ENCODE data around the gene YES1. TPM values are rescaled to one million over a fixed set of nuclear protein-coding genes. Genes with fewer than 3 reads are reported as not detected.

The YES1 gene
- total and polyA plus RNA-seq, 2 donors (not counting 3 experiments of a cell fraction or from before 2014, with no cell fraction given), result 16.5 to 92.3 TPM

GRCh38 chr18:685438-685837 lies 126.6 kb downstream of the YES1 start:
- no peak overlapping the region for H3K4me3 ChIP-seq (replicated peaks in 1 of 3; ENCODE audit: insufficient read depth in 1 of 3, low read depth in 1 of 3, low read length in 3 of 3)
- POLR2A ChIA-PET, result no interaction called here
- H3K4me1 ChIP-seq (ENCODE audit: control insufficient read depth, extremely low read depth, insufficient read depth, low read length), result no peaks in the 10 kb centered on the region
- FAIRE-seq, result no peak
- no peak overlapping the region for H2AFZ ChIP-seq (ENCODE audit: low read depth, low read length)
- H3K9ac ChIP-seq (replicated peaks; ENCODE audit: extremely low read depth, insufficient read depth, low read length), result no peak overlapping the region
- CTCF ChIA-PET, result interaction anchor here (1.0 to 1.3 kb wide), 2 partner anchors 18 to 145 kb away, joined by 4 read pairs; no protein-coding TSS in a partner anchor
- no peaks in the 10 kb centered on the region for H3K9me1 ChIP-seq (replicated peaks; ENCODE audit: control insufficient read depth, extremely low read depth, insufficient read depth, low read length)
- dilution Hi-C loops (cut with MboI; ENCODE audit: extremely low pct_ligation_motif_present, low sequenced_read_pairs) (no loop called here), intact Hi-C loops (cut with micrococcal nuclease) (no loop called here)
- DNase-seq (ENCODE audit: low read depth, low spot score), result no peak
- no peak overlapping the region for H3K27ac ChIP-seq (ENCODE audit: insufficient read depth, low read depth, low read length)
- H3K36me3 ChIP-seq (ENCODE audit: control insufficient read depth in 2 of 2, extremely low read depth in 1 of 2, insufficient read depth in 2 of 2, low read length in 2 of 2), result peaks cover 3 to 5% of the 10 kb centered on the region in 2 experiments
- H3K9me3 ChIP-seq (replicated peaks; ENCODE audit: control insufficient read depth, insufficient read depth, low read length), result no peaks in the 10 kb centered on the region
- no TSS peak for BruUV-seq (replicated peaks)
- no peaks in the 10 kb centered on the region for H4K20me1 ChIP-seq (replicated peaks; ENCODE audit: control insufficient read depth, extremely low read depth, insufficient read depth, low read length)
- H3K4me2 ChIP-seq (ENCODE audit: insufficient read depth, low read length), result no peak overlapping the region
- TF ChIP-seq GATA2 (IDR thresholded peaks at IDR 0.05; ENCODE audit: insufficient read depth, insufficient read length, low read depth, low read length) (no peak), JUN (IDR thresholded peaks at IDR 0.05; ENCODE audit: borderline replicate concordance, insufficient read depth, insufficient read length, low read depth) (no peak), MAX (IDR thresholded peaks at IDR 0.05; ENCODE audit: insufficient read depth, insufficient read length) (no peak), POLR2A (IDR thresholded peaks at IDR 0.05; ENCODE audit: low read depth, low read length) (no peak), CTCF (IDR thresholded peaks at IDR 0.05; ENCODE audit: extremely low read depth in 1 of 2, insufficient read depth in 1 of 2, low read depth in 1 of 2, low read length in 2 of 2) (no peak), POLR2AphosphoS5 (IDR thresholded peaks at IDR 0.05; ENCODE audit: insufficient read depth, low read depth, low read length) (no peak), MYC (IDR thresholded peaks at IDR 0.05; ENCODE audit: low read depth, low read length) (no peak)
- no peaks in the 10 kb centered on the region for H3K79me2 ChIP-seq (ENCODE audit: control insufficient read depth, insufficient read depth, low read length)
- H3K27me3 ChIP-seq (ENCODE audit: control insufficient read depth in 2 of 2, insufficient read depth in 2 of 2, low read length in 2 of 2), result no peaks in the 10 kb centered on the region

Measured in endothelial cell of umbilical vein (primary cell).